Hematopoietic multipotent progenitor cell treated with erythropoietin and hydrocortisone succinate and interleukin-3 and kit ligand, for 17 days (in vitro differentiated cells): ENCODE results near the gene MBP.

Source experiments
- DNase-seq: peaks from one replicate; pipeline ENCODE4 v3.0.0-alpha.2; 2015; ENCODE audit warnings: low spot score

The MBP gene

DNA sequence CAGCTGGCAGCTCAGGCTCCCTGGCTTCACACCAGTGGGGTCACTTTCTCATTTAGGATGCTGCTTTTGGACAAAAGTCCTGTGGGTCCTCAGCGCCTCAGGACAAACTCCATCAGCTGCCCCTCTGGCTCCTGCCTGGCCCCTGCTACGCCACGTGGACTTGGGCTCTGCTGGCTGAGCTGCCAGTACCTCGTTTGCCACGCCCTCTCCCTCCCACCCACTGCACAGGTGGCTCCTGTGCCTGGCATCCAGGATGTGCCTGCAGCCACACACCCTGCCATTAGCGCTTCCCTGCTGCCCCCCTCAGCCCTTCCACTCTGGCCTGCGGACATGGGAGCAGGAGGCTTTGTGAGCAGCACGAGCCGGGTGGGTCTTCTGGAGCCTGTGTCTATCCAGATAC is 191.3 kb downstream of the MBP start:
- DNase-seq, result no peak

DNA sequence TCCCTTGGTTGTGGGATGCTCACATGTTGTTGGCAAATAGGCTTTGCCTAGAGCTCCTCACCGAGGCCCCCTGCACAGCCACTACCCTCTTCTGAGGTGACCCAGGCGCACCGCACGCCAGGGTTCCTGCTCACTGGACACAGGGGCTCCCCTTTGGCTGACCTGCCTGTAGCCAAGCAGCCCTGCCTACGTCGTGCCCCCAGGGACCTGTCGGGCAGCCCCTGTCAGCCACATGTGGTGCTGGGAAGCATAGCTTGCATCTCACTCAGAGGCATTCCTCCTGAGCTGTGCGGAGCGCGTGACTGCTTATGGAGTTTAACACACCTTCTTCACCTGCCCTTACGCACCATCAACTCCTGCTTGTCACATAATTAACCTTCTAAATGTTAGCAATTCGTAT is 194.0 kb downstream of the MBP start:
- no peak for DNase-seq

DNA sequence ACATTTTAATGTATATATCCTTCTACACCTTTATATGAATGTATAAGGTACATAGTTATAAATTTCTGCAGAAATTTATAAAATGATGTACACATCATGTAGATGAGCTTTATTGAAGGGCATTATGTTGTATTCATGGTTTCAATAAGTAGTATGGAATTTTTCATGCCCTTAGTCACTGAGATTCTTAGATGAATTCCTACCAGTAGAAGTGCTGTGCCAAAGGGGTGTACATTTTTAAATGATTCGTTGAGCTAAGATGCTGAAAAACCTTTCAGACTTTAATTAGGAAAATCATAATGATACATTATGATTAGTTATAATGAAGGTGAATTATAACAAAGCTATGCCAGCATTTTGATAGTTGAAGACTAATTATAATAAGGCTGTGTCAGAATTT is 195.0 kb downstream of the MBP start:
- DNase-seq, result no peak

GRCh38 chr18:76936877-76937276 is 195.7 kb downstream of the MBP start:
- DNase-seq, result no peak

DNA sequence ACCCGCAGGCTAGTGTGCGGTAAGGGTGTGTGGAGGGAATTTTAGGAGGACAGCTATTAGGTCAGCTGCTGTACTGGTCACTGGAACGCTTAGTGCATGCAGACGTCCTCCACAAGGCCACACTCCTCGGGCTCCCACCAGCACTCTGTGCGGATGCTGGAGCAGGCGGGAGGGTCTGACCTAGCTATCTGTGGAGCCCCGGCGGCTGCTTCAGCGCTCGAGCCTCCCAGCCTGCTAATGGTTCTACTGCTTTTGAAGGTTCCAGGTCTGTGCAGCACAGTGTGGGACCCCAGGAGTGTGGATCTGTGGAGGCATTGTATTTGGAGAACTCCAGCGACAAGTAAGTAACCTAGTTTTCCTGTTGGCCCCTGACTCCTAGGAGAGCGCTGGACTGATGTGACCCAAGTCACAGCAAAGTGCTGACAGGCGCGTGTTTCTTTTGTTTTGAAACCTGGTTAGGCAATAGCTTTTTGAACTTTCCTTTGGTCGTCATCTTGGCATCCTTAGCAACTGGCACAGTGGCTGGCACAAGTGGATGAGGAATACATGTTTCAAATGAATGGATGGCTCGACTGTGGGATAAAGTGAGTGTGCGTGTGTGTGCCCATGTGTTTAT is 196.8 kb downstream of the MBP start:
- no peak for DNase-seq

- no peak for DNase-seq
Observed at GRCh38 chr18:76932026-76932819, 200.4 kb downstream of the MBP start.

- DNase-seq, result no peak
Observed at GRCh38 chr18:76931171-76931570, 201.4 kb downstream of the MBP start.
